GM19240 (cell line): ENCODE results near the gene MOB3A.
"Not testable (repeated sequence)": the region's sequence is repeated elsewhere in the genome, so short reads cannot be mapped to it uniquely, and the experiment has no call there.

Source experiments
- DNase-seq: peaks from one replicate; pipeline ENCODE4 v3.0.0; 2011; ENCODE audit warnings: low spot score; ENCODE audit not compliant: insufficient read length

MOB3A gene

DNA sequence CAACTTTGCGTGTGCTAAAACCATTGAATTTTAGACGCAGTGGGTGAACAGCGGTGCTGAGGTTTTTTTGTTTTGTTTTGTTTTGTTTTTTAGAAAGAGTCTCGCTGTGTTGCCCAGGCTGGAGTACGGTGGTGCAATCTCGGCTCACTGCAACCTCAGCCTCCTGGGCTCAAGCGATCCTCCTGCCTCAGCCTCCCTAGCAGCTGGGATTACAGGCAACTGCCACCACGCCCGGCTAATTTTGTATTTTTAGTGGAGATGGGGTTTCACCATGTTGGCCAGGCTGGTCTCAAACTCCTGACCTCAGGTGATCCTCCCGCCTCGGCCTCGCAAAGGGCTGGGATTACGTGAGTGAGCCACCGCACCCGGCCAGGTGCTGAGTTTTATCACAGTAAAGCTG lies 61.9 kb downstream of the MOB3A start:
- DNase-seq: not testable (repeated sequence)

- DNase-seq: no peak
Measured at GRCh38 chr19:2033825-2034159, 62.3 kb downstream of the MOB3A start.

DNA sequence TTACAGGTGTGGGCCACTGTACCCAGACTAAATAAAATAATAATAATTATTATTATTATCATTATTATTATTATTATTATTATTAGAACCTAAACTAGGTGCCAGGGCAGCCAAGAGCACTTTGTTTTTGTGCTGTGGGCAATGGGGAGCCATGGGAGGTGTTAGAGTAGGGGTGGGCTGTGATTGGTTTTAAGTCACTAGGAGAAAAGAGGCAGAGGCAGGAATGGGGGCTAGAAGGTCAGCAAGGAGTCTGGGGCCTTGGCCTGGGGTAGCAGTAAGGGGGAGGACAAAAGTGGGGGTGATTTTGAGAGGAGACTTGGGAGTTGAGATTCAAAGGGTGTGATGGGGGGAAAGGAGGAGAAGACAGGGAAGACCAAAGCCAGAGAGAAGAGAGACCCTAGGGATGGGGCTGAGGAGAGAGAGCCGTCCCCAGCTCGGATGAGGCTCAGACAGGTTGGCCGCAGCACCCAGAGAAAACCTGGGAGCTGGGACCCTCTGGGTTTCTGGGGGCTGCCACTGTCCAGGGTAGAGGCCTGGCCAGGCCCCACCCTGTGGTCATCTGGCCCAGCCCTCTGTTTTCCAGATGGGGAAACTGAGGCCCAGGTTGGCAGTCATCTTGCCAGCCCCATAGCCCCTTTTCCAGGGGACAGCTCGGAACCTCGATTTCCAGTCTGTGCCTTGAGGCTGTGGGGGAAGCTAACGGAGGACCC lies 62.9 kb downstream of the MOB3A start:
- DNase-seq: no peak

- DNase-seq: no peak
Measured at GRCh38 chr19:2032296-2032941, 63.7 kb downstream of the MOB3A start.

DNA sequence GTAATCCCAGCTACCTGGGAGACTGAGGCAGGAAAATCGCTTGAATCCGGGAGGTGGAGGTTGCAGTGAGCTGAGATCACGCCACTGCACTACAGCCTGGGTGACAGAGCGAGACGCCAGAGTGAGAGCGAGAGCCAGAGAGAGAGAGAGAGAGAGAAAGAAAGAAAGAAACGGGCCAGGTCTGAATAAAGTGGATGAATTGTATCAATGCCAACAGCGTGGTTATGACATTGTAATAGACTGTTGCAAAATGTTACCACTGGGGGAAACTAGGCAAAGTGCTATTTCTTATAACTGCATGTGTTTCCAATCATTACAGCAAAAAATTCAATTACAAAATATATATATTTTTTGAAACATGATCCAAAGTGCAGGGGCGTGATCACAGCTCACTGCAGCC lies 68.8 kb downstream of the MOB3A start:
- no peak for DNase-seq

DNA sequence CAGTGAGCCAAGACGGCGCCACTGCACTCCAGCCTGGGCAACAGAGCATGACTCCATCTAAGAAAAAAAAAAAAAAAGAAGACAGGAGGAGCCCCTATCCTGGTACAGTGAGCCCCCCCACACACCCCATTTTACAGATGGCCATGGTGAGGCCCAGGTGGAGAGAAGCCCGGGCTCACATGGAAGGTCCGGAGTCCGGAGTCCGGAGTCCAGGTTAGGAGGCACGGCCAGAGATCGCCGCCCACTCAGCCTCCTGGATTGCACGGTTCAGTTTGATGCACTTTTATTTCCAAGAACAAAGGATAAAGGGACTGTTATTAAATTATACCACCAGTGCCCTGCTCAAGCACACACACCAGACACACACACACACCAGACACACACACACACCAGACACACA lies 69.4 kb downstream of the MOB3A start:
- DNase-seq: no peak

DNA sequence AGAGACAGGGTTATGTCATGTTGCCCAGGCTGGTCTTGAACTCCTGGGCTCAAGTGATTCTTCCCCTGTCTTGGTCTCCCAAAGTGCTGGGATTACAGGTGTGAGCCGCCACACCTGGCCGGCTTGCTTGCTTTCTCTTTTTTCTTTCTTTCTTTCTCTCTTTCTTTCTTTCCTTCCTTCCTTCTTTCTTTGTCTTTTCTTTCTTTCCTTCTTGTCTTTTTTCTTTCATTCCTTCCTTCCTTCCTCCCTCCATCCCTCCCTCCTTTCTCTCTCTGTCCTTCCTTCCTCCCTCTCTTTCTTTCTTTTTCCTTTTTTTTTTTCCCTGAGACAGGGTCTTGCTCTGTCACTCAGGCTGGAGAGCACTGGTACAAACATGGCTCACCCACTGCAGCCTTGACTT lies 73.8 kb downstream of the MOB3A start:
- DNase-seq: no peak

DNA sequence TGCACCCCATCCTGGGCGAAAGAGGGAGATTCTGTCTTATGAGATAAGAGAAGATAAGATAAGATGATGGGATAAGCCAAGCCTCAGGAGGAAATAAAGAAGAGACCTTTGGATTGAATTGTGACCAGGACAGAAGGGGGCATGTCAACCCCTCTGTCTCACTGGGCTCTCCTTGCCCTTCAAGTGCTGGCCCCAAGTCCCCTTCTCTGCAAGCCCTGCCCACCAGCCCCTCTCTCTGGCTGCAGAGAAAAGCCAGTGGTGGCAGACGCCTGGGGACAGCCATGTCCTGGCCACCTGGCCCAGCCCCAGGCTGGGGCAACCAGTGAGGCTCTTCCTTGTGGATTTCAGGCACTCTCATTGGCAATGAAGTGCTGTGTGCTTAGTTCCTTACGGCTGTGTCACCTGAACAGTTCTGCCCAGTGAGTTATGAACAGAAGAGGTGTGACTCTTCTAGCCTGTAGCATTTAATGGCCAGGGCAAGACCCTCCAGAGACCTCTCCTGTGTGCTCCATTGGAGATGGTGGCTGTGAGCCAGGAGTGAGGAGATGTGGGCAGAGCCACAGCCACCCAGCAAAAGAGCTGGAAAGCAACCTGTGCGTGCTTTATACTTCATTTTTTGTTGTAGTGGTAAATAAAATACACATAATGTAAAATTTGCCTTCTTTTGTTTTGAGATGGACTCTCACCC lies 74.5 kb downstream of the MOB3A start:
- DNase-seq: no peak
